Measurements from ENCODE around the gene PAK3. TPM values are rescaled to one million over a fixed set of nuclear protein-coding genes. Genes with fewer than 3 reads are reported as not detected.

Gene PAK3
- total RNA-seq, 2 donors from 2014 or later, result 0.33 TPM; not detected in 1

DNA sequence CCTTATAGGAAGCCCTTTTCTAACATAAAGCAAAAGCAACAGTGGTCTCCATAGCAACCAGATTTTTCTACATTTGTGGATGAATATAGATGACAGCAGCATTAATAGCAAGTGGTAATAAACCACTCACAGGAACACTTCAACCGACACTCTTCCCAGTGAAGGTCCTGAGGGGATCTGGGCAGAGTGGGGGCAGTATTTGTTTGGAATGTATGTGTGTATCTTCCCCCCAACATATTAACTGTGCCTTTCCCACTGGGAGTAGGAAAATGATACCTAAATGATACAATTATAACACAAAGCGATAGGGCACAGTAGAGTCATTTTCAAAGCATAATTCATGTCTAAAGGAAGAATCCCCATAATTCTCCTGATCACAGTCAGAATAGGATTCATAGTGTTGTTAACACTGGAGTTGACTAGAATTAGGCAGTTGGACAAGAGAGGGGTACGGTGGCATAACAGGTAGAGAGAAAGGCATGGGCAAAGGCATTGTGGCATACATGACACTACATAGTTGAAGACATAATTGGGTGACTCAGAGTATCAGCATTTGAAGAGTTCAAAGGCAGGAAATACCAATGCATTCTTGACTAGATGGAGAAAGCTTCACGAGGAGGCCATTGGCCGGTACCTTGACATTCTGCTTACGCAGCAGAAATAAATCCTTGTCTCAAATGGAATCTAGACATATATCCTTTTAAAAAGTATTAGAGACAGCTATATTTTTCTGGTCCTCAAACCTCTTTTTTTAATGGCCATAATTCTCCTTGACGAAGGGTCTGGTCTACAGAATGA is 159.1 kb downstream of the PAK3 start:
- H3K9me3 Mint-ChIP-seq, result no peaks in the 10 kb centered on the region
- no peak overlapping the region for H3K27ac Mint-ChIP-seq
- no peaks in the 10 kb centered on the region for H3K36me3 Mint-ChIP-seq
- DNase-seq (ENCODE audit: low spot score), result no peak
- peaks cover 0 to 11% of the 10 kb centered on the region in 2 donors for H3K27me3 Mint-ChIP-seq
- ATAC-seq, result no peak
- H3K4me1 Mint-ChIP-seq (ENCODE audit: low read depth in 2 of 2), result no peaks in the 10 kb centered on the region
- no peak overlapping the region for H3K4me3 Mint-ChIP-seq

DNA sequence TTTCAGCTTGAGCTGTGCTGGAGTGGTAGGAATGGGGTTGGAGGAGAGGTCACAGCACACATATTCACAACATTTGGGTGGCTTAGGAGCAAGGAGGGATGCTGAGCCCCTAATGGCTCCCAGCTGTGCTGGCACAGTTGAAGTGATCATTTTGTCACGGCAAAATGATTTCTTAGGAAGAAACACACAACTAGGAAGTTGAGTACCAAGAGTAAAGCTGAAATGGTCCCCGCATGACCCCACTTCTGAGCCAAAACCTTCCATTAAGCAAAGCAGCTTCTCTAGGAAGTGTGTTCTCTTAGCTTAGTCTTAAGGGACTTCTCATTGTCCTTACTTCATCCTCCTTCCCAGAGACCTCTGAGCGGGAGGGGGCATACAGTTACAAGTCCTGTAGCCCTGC is 161.7 kb downstream of the PAK3 start:
- DNase-seq (ENCODE audit: low spot score), result no peak
- Mint-ChIP-seq H3K36me3 (no peaks in the 10 kb centered on the region), H3K4me1 (ENCODE audit: low read depth in 2 of 2) (no peaks in the 10 kb centered on the region), H3K27me3 (peaks cover 0 to 16% of the 10 kb centered on the region in 2 donors), H3K9me3 (no peaks in the 10 kb centered on the region), H3K4me3 (no peak overlapping the region), H3K27ac (no peak overlapping the region)
- ATAC-seq, result no peak

DNA sequence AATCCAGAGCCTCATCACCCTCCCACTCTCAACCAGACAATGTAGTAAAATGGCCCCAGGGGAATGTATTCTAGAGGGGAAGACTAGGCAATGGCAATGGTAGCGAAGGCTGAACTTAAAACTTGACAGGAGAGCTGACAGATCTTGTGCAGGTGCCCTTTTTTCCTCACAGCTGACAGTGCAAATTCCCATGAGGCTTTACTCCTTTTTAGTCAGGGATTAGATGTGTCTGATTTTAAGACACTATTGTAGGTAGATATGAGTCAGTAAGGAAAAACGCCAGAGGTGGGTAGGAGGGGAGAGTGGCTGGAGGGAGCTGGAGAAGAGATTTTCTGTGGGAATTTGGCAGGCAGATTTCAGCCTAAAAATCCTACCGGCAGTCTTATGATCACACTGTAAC is 163.6 kb downstream of the PAK3 start:
- no peaks in the 10 kb centered on the region for H3K9me3 Mint-ChIP-seq
- no peaks in the 10 kb centered on the region for H3K36me3 Mint-ChIP-seq
- no peak for ATAC-seq
- H3K4me1 Mint-ChIP-seq (ENCODE audit: low read depth in 2 of 2), result no peaks in the 10 kb centered on the region
- DNase-seq (ENCODE audit: low spot score), result no peak
- H3K4me3 Mint-ChIP-seq, result no peak overlapping the region
- peaks cover 0 to 14% of the 10 kb centered on the region in 2 donors for H3K27me3 Mint-ChIP-seq
- no peak overlapping the region for H3K27ac Mint-ChIP-seq

DNA sequence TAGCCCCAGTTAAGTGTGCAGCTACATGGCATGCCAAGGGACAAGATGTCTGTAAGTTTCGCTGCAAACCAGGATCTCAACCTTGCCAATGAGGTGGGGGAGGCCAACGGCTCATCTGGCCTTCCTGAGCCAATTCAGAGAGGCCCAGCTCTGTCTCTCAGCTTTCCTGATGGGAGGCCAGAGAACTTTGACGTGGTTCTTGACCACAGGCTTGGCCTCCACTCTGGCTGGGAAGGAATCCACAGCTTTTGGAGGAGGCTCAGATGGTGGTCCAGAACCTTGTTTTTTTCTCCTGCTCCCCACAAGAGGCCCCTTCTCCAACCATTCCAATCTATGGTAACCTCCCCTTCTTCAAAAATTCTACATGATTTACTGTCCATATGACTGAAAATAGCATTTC is 164.5 kb downstream of the PAK3 start:
- Mint-ChIP-seq H3K27ac (no peak overlapping the region), H3K4me1 (ENCODE audit: low read depth in 2 of 2) (no peaks in the 10 kb centered on the region), H3K4me3 (no peak overlapping the region), H3K9me3 (no peaks in the 10 kb centered on the region), H3K36me3 (no peaks in the 10 kb centered on the region), H3K27me3 (peaks cover 0 to 11% of the 10 kb centered on the region in 2 donors)
- no peak for DNase-seq (ENCODE audit: low spot score)
- ATAC-seq, result no peak

DNA sequence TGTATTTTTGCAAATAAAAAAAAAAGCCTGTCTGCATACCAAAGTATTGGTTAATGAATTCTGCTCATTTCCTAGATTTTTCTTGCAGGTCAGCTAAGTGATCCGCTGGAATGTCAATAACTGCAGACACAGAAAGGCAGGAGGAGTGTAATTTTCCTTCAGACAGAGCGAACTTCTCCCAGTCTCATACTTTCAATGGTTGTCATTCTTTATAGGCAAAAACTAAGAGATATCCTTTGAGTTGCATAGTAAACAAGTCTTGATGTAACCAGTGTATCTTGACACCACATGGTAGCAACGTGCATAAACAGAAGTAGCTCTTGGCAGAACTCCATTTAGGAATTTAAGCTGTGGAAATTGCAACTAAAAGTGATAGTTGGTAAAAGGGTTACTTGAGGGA is 166.1 kb downstream of the PAK3 start:
- no peaks in the 10 kb centered on the region for H3K4me1 Mint-ChIP-seq (ENCODE audit: low read depth in 2 of 2)
- DNase-seq (ENCODE audit: low spot score), result no peak
- no peak for ATAC-seq
- no peak overlapping the region for H3K27ac Mint-ChIP-seq
- no peaks in the 10 kb centered on the region for H3K36me3 Mint-ChIP-seq
- no peak overlapping the region for H3K4me3 Mint-ChIP-seq
- H3K9me3 Mint-ChIP-seq, result no peaks in the 10 kb centered on the region
- H3K27me3 Mint-ChIP-seq, result peaks cover 5 to 14% of the 10 kb centered on the region in 2 donors

DNA sequence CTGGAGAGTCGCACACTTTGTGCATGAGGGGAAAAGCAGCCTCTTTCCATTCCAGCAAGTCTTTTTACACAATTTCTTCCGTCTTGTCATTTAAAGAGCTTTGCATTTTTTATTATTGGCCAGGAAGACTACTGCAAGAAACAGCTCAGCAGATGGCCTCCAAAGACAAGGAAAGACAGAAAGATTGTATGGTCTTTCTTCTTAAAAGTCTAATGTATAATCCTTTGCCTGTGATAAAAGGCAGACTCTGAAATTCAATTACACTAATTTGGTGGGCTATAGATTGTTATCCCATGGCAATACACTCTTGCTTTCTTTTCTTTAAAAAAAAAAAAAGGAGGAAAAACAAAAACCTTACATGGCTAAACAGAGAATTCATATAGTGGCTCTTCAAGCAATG is 168.4 kb downstream of the PAK3 start:
- no peak for DNase-seq (ENCODE audit: low spot score)
- Mint-ChIP-seq H3K4me1 (ENCODE audit: low read depth in 2 of 2) (no peaks in the 10 kb centered on the region), H3K27ac (no peak overlapping the region), H3K27me3 (peaks cover 6 to 16% of the 10 kb centered on the region in 2 donors), H3K9me3 (no peaks in the 10 kb centered on the region), H3K36me3 (no peaks in the 10 kb centered on the region), H3K4me3 (no peak overlapping the region)
- ATAC-seq, result no peak

DNA sequence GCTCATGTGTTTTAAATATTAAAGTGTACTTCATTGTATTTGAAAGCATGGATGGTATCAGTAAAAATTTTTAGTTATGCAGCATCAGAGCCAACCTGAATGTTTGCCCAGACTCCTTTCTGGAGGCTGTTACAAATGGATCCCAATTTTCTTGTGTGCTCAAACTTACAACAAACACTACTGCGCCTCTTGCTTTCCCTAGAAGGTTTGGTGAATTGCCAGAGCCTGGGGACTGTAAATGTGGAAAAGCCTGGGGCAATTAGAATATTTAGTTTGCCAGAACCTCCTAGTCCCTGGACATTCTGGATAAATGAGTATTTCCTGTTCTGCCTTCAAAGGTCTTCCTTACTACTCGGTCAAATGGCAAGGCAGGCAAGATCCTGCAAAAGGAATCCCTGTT is 169.5 kb downstream of the PAK3 start:
- no peaks in the 10 kb centered on the region for H3K9me3 Mint-ChIP-seq
- peaks cover 6 to 18% of the 10 kb centered on the region in 2 donors for H3K27me3 Mint-ChIP-seq
- H3K27ac Mint-ChIP-seq, result no peak overlapping the region
- H3K4me1 Mint-ChIP-seq (ENCODE audit: low read depth in 2 of 2), result no peaks in the 10 kb centered on the region
- H3K4me3 Mint-ChIP-seq, result no peak overlapping the region
- ATAC-seq, result no peak
- no peaks in the 10 kb centered on the region for H3K36me3 Mint-ChIP-seq
- DNase-seq (ENCODE audit: low spot score), result no peak

DNA sequence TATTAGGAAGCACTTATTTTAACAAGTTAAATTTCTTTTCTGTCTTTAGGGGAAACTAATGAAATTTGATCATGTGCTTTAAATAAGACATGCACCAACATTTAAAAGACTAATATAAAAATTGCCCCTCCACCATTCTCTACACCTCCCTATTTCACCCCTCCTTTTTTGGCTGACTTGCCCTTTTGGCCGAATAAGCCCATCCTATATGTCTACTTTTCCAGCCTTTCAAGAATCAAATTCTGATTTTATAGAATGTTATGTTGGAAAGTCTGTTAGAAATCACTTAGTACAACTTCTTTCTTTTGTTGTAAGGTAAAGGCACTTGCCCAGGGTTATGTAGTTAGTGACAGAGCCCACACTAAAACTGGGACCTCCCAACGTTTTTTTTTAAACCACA is 172.5 kb downstream of the PAK3 start:
- no peak overlapping the region for H3K27ac Mint-ChIP-seq
- no peak for DNase-seq (ENCODE audit: low spot score)
- H3K9me3 Mint-ChIP-seq, result no peaks in the 10 kb centered on the region

DNA sequence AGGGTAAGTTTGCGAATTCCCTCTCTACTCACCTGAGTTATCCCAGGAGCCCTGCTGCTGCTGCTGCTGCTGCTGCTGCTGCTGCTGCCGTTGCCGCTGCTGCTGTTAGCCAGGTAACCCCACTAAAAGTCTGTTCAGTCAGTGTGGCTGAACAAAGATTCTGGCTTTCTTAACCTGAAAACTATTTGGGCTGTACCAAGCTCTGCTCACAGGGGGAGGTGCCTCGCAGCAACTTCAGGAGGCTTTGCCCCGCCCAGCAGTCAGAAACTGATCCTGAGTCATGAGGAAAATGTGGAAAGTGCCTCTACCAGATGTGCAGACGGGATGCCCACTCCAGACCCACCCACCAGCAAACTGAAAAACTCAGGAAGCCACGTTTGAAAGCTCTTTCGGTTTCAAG is 174.3 kb downstream of the PAK3 start, which contains the start of gene CAPN6:
Gene CAPN6 (minus strand): TSS at position 145 of the 400 bp plus-strand sequence. CDS start 6,547 bp downstream, outside the sequence.
- Mint-ChIP-seq H3K9me3 (no peaks in the 10 kb centered on the region), H3K27me3 (peaks cover 11 to 28% of the 10 kb centered on the region in 2 donors), H3K4me3 (no peak within 1 kb of the TSS), H3K4me1 (ENCODE audit: low read depth in 2 of 2) (no peaks in the 10 kb centered on the region), H3K27ac (no peak within 1 kb of the TSS), H3K36me3 (no peaks in the 10 kb centered on the region)
- no peak for DNase-seq (ENCODE audit: low spot score)
- no peak for ATAC-seq

More for the DNA sequence above, 172.5 kb downstream of the PAK3 start:
- no peak overlapping the region for H3K4me3 Mint-ChIP-seq
- H3K4me1 Mint-ChIP-seq (ENCODE audit: low read depth in 2 of 2), result no peaks in the 10 kb centered on the region
- no peak for ATAC-seq
- H3K36me3 Mint-ChIP-seq, result no peaks in the 10 kb centered on the region
- H3K27me3 Mint-ChIP-seq, result peaks cover 6 to 20% of the 10 kb centered on the region in 2 donors

Other genes with a start within 250 kb of the PAK3 start
- not detected for gene CAPN6, start 174.3 kb downstream of the PAK3 start, total RNA-seq